Sigmoid colon (tissue), 4 donors: ENCODE measurements around the gene MGST3.

ENCODE experiments used
- EP300 ChIP-seq, 4 donors: sonication (generic); formaldehyde crosslinking; IDR thresholded peaks; one replicate each; pipeline ENCODE4 v1.6.1; 2017; ENCODE audit warnings: antibody characterized with exemption in 4 of 4
- POLR2A ChIP-seq, 2 donors: fragments of 450-650 bp; IDR thresholded peaks; one replicate each; pipeline ENCODE4 v1.6.1; 2016; ENCODE audit warnings: antibody characterized with exemption in 2 of 2, mild to moderate bottlenecking in 2 of 2, moderate library complexity in 2 of 2
- TF ChIP-seq, protein P1 (sequence below), 4 experiments: fragments of 450-650 bp in 3 of 4; fragments of 200-600 bp in 1 of 4; IDR thresholded peaks; one replicate each; pipeline ENCODE4 v1.5.1; 2016 to 2019; ENCODE audit warnings: antibody characterized with exemption in 4 of 4, mild to moderate bottlenecking in 3 of 4, moderate library complexity in 2 of 4

DNA sequence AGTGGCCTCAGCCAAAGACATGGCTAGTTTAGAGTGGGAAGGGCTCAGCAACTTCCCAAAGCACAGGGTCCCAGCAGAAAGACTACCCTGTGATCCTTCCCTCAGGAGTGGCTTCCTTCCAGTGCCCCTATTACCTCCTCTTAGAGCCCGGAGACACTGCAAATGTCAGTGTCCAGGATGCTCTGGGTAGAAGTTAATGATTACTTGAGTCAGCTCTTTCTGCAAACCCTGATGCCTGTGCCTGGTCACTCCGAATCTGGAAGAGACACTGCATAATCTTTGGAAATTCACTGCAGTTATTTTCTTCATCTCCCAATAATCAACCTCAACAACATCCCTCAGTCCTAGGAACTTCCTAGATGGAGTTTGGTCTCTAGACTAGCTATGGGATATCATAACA, 27.2 kb upstream of the MGST3 start:
- TF ChIP-seq, protein P1, sequence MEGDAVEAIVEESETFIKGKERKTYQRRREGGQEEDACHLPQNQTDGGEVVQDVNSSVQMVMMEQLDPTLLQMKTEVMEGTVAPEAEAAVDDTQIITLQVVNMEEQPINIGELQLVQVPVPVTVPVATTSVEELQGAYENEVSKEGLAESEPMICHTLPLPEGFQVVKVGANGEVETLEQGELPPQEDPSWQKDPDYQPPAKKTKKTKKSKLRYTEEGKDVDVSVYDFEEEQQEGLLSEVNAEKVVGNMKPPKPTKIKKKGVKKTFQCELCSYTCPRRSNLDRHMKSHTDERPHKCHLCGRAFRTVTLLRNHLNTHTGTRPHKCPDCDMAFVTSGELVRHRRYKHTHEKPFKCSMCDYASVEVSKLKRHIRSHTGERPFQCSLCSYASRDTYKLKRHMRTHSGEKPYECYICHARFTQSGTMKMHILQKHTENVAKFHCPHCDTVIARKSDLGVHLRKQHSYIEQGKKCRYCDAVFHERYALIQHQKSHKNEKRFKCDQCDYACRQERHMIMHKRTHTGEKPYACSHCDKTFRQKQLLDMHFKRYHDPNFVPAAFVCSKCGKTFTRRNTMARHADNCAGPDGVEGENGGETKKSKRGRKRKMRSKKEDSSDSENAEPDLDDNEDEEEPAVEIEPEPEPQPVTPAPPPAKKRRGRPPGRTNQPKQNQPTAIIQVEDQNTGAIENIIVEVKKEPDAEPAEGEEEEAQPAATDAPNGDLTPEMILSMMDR (IDR thresholded peaks at IDR 0.05): no peak
- TF ChIP-seq POLR2A (IDR thresholded peaks at IDR 0.05): no peak
- no peak for TF ChIP-seq EP300 (IDR thresholded peaks at IDR 0.05)
